Neural progenitor cell (in vitro differentiated cells): ENCODE results near the gene PLCB3.

ENCODE experiments used
- EZH2 ChIP-seq: fragments of 200-600 bp; sonication (generic); IDR thresholded peaks from 2 replicates; pipeline ENCODE4 v1.6.1; 2017; ENCODE audit warnings: antibody characterized with exemption, mild to moderate bottlenecking, moderate library complexity
- TF ChIP-seq, protein P1 (sequence below): fragments of 200-600 bp; sonication (generic); IDR thresholded peaks from 2 replicates; pipeline ENCODE4 v1.5.1; 2017; ENCODE audit warnings: antibody characterized with exemption, mild to moderate bottlenecking

DNA sequence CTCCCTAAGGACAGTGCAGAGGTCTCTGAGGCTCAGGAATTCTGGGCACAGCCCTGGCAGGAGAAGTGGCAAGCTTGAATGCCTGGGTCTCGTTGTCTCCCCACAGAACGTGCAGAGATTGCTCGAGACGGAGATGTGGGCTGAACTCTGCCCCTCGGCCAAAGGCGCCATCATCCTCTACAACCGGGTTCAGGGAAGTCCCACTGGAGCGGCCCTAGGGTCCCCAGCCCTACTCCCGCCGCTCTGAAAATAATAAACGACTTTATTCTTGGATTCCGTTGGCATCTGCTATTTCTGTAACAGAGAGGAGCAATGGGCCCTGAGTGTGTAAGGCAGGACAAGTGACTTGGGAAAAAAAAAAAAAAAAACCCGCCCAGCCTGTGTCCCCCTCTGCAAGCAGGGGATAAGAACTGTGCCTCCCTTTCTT lies 21.6 kb upstream of the PLCB3 start:
- no peak for TF ChIP-seq EZH2
- TF ChIP-seq, protein P1, sequence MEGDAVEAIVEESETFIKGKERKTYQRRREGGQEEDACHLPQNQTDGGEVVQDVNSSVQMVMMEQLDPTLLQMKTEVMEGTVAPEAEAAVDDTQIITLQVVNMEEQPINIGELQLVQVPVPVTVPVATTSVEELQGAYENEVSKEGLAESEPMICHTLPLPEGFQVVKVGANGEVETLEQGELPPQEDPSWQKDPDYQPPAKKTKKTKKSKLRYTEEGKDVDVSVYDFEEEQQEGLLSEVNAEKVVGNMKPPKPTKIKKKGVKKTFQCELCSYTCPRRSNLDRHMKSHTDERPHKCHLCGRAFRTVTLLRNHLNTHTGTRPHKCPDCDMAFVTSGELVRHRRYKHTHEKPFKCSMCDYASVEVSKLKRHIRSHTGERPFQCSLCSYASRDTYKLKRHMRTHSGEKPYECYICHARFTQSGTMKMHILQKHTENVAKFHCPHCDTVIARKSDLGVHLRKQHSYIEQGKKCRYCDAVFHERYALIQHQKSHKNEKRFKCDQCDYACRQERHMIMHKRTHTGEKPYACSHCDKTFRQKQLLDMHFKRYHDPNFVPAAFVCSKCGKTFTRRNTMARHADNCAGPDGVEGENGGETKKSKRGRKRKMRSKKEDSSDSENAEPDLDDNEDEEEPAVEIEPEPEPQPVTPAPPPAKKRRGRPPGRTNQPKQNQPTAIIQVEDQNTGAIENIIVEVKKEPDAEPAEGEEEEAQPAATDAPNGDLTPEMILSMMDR: no peak
